Kidney (tissue), 14 donors: ENCODE results near the gene NPW. TPM values are rescaled to one million over a fixed set of nuclear protein-coding genes. Genes with fewer than 3 reads are reported as not detected.

ENCODE experiments used
- DNase-seq, 5 donors: peaks; one replicate each; pipeline ENCODE4 v3.0.0-alpha.2; 2013 to 2020
- FAIRE-seq: peaks from 2 replicates; lab custom pipeline; 2012; peaks lifted over from hg19 to GRCh38; lab: Jason Lieb, UNC
- H3K27ac ChIP-seq, 2 donors: one replicate each; pipeline ENCODE4 v1.7.0; 2013; ENCODE audit warnings: low read depth in 2 of 2, low read length in 2 of 2, inconsistent platforms in 1 of 2
- H3K27me3 ChIP-seq: one replicate; pipeline ENCODE4 v1.7.1; 2013; ENCODE audit warnings: low read length, inconsistent platforms; ENCODE audit not compliant: control insufficient read depth, insufficient read depth
- H3K36me3 ChIP-seq, 3 donors: one replicate each; pipeline versions ENCODE4 v1.7.0 to v1.7.1; 2013; ENCODE audit warnings: low read length in 3 of 3, control low read depth in 1 of 3, inconsistent platforms in 1 of 3; ENCODE audit not compliant: insufficient read depth in 3 of 3, control insufficient read depth in 2 of 3
- H3K4me1 ChIP-seq, 3 donors: one replicate each; pipeline versions ENCODE4 v1.7.0 to v1.7.1; 2013; ENCODE audit warnings: low read length in 3 of 3, inconsistent platforms in 1 of 3, low read depth in 1 of 3; ENCODE audit not compliant: control insufficient read depth in 2 of 3, insufficient read depth in 2 of 3
- H3K4me3 ChIP-seq, 3 donors: one replicate each; pipeline versions ENCODE4 v1.7.0 to v1.8.1; 2013; ENCODE audit warnings: low read length in 3 of 3, control low read depth in 1 of 3, inconsistent platforms in 1 of 3
- H3K9ac ChIP-seq, 3 donors: one replicate each; pipeline versions ENCODE4 v1.7.0 to v1.7.1; 2013; ENCODE audit warnings: low read length in 3 of 3, control low read depth in 1 of 3, inconsistent platforms in 1 of 3
- H3K9me3 ChIP-seq, 3 donors: one replicate each; pipeline versions ENCODE4 v1.7.0 to v1.7.1; 2013; ENCODE audit warnings: low read length in 3 of 3, control low read depth in 1 of 3, inconsistent platforms in 1 of 3; ENCODE audit not compliant: control insufficient read depth in 2 of 3, insufficient read depth in 1 of 3
- CTCF ChIP-seq: IDR thresholded peaks from 3 replicates; pipeline ENCODE4 v1.5.1; 2012; ENCODE audit warnings: mild to moderate bottlenecking, moderate library complexity, borderline replicate concordance; ENCODE audit not compliant: insufficient read depth; ENCODE audit errors: extremely low read depth
- intact Hi-C: fragments of 100-400 bp; cut with DNase I; formaldehyde crosslinking; loops from one replicate; pipeline ENCODE4 v1.11.1; 2022
- polyA plus RNA-seq: library from polyadenylated mRNA; stranded (reverse); fragments of 350-450 nt; fragmentation: Illumina TruSeq; extraction: RNeasy Lipid Tissue Mini Kit (QIAGEN cat#74804); gene quantifications from one replicate; pipeline ENCODE4 v1.2.3, GENCODE V29; 2014; ENCODE audit warnings: low read depth, low replicate concordance; ENCODE audit not compliant: insufficient read depth
- total RNA-seq: library from RNA; stranded (reverse); fragmentation: NEBNext Ultra II Directional; extraction: Animal tissue kit (Norgen Biotek cat#: 25700); gene quantifications from one replicate; pipeline ENCODE4 v1.2.1, GENCODE V29; 2021
- donor health status: control.
- donor health status: control.
- donor health status: control.
- donor health status: control.
- donor health status: control.
- donor health status: DM: yes; HTN: yes; CAD: no.
- donor health status: Normal renal cell carcinoma (clear cell type).

Gene NPW
- total and polyA plus RNA-seq, 2 donors from 2014 or later: not detected

GRCh38 chr16:2006317-2006716, 13.3 kb upstream of the NPW start:
- no peak for FAIRE-seq

GRCh38 chr16:2007081-2007836, 12.3 kb upstream of the NPW start:
- FAIRE-seq (no peak), DNase-seq (peak in 1 of 5 donors; percentile 73)
- H3K4me1 ChIP-seq: peaks cover 3 to 41% (median 3%) of the 10 kb centered on the region in 3 donors
- H3K4me3 ChIP-seq: no peak overlapping the region
- no peak overlapping the region for H3K9ac ChIP-seq
- H3K27ac ChIP-seq: no peak overlapping the region
- intact Hi-C loops: no loop called here
- H3K9me3 ChIP-seq: no peaks in the 10 kb centered on the region
- H3K36me3 ChIP-seq: peaks cover 0 to 8% (median 0%) of the 10 kb centered on the region in 3 donors
- no peak for TF ChIP-seq CTCF
- H3K27me3 ChIP-seq: no peaks in the 10 kb centered on the region

More at GRCh38 chr16:2006317-2006716, 13.3 kb upstream of the NPW start:
- Histone ChIP-seq H3K27me3 (no peaks in the 10 kb centered on the region), H3K9me3 (no peaks in the 10 kb centered on the region), H3K27ac (no peak overlapping the region), H3K4me1 (peaks cover 3 to 41% (median 3%) of the 10 kb centered on the region in 3 donors), H3K4me3 (no peak overlapping the region), H3K36me3 (peaks cover 0 to 17% (median 9%) of the 10 kb centered on the region in 3 donors), H3K9ac (no peak overlapping the region)
- TF ChIP-seq CTCF: no peak
- peak in 1 of 5 donors; percentile 68 for DNase-seq
- intact Hi-C loops: no loop called here

- Histone ChIP-seq H3K9me3 (no peaks in the 10 kb centered on the region), H3K9ac (peak overlapping the region in 2 of 3 donors; percentile 9 to 80), H3K36me3 (no peaks in the 10 kb centered on the region), H3K4me3 (peak overlapping the region in 1 of 3 donors; percentile 75), H3K27ac (no peak overlapping the region), H3K27me3 (no peaks in the 10 kb centered on the region), H3K4me1 (peaks cover 3 to 41% (median 3%) of the 10 kb centered on the region in 3 donors)
- DNase-seq (peak in 1 of 5 donors; percentile 64), FAIRE-seq (no peak)
- no peak for TF ChIP-seq CTCF
- intact Hi-C loops: no loop called here
These were observed 11.5 kb upstream of the NPW start for GRCh38 chr16:2008009-2008526.
